Mucosa of stomach (tissue), 1 donor: ENCODE results near the gene SLFN11.
"Not testable (repeated sequence)": the region's sequence is repeated elsewhere in the genome, so short reads cannot be mapped to it uniquely, and the experiment has no call there.

Experiments used
- H3K27me3 ChIP-seq: one replicate; pipeline ENCODE4 v1.7.0; 2013; ENCODE audit warnings: mild to moderate bottlenecking, low read length; ENCODE audit not compliant: control insufficient read depth, insufficient read depth
- H3K36me3 ChIP-seq: one replicate; pipeline ENCODE4 v1.7.0; 2013; ENCODE audit warnings: low read length; ENCODE audit not compliant: control insufficient read depth, insufficient read depth
- H3K4me1 ChIP-seq: one replicate; pipeline ENCODE4 v1.7.0; 2013; ENCODE audit warnings: mild to moderate bottlenecking, low read length; ENCODE audit not compliant: control insufficient read depth, insufficient read depth
- H3K4me3 ChIP-seq: one replicate; pipeline ENCODE4 v1.7.0; 2013; ENCODE audit warnings: low read length
- H3K9ac ChIP-seq: one replicate; pipeline ENCODE4 v1.7.0; 2013; ENCODE audit warnings: mild to moderate bottlenecking, low read length, moderate library complexity
- H3K9me3 ChIP-seq: one replicate; pipeline ENCODE4 v1.7.0; 2013; ENCODE audit warnings: mild to moderate bottlenecking, low read length, moderate library complexity; ENCODE audit not compliant: control insufficient read depth
- donor health status: Pancreatic carcinoma.

SLFN11 gene

DNA sequence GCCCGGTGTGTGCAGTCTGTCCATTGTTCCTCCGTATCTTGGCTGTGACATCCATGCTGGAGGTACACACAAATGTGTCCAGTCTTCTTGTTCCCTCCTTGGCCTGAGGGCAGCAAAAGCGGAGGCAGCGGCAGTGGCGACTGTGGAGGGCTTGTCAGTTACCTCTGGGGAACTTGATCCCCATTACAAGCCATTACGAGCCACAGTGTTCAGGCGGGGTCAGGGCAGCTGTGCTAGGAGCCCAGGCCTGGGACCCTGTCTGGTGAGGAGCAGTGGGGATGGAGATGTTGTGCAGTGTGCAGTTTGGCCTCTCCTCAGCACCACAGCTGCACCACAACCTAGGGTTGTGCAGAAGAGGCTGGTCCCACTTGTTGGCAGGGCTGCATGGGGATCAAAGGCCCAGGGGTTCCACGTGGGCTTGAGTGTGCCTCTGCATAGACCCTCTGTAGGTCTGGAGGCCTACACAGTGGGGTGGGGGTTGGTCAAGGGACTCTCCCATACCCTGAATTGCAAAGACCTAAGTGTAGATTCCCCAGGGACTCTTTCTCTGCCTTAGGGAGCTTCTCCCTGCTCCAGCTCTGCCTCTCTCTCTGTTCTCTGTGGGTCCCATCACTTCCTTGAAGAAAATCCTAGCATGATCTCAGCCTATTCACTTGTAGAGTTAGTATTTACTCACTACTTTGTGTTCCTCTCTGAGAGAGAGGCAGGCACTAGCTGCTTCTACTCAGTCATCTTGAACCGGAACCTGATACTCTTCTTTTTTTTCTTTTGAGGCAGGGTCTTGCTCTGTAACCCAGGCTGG is 58.8 kb downstream of the SLFN11 start:
- Histone ChIP-seq H3K27me3 (peaks cover 12% of the 10 kb centered on the region), H3K4me3 (no peak overlapping the region), H3K4me1 (peaks cover 20% of the 10 kb centered on the region), H3K9ac (no peak overlapping the region), H3K36me3 (no peaks in the 10 kb centered on the region), H3K9me3 (no peaks in the 10 kb centered on the region)

DNA sequence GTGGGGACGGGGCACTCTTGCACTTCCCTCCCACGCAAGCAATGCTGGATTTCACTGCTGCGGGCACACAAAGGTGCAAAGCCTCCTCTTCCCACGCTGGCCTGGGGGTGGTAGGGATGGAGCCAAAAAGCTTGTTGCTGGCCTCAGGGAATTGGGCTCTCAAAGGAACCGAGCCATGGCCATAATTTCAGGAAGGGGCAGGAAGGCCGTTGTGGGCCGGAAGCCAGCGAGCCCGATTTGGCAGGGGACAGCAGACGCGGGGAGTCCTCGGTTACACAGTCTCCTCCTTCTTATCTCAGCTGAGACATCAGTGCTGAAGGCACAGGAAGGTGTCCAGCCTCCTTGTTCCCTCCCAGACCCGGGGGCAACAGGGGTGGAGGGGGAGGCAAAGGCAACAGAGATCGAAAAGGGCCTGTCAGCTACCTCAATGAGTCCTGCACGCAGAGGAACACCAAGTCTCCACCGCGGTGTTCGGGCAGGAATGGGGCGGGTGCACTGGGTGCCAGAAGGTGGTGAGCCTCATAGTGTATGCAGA is 59.5 kb downstream of the SLFN11 start:
- no peaks in the 10 kb centered on the region for H3K36me3 ChIP-seq
- peaks cover 20% of the 10 kb centered on the region for H3K4me1 ChIP-seq
- H3K4me3 ChIP-seq: no peak overlapping the region
- H3K9ac ChIP-seq: peak overlapping the region; percentile 54
- H3K9me3 ChIP-seq: no peaks in the 10 kb centered on the region
- H3K27me3 ChIP-seq: peaks cover 12% of the 10 kb centered on the region

DNA sequence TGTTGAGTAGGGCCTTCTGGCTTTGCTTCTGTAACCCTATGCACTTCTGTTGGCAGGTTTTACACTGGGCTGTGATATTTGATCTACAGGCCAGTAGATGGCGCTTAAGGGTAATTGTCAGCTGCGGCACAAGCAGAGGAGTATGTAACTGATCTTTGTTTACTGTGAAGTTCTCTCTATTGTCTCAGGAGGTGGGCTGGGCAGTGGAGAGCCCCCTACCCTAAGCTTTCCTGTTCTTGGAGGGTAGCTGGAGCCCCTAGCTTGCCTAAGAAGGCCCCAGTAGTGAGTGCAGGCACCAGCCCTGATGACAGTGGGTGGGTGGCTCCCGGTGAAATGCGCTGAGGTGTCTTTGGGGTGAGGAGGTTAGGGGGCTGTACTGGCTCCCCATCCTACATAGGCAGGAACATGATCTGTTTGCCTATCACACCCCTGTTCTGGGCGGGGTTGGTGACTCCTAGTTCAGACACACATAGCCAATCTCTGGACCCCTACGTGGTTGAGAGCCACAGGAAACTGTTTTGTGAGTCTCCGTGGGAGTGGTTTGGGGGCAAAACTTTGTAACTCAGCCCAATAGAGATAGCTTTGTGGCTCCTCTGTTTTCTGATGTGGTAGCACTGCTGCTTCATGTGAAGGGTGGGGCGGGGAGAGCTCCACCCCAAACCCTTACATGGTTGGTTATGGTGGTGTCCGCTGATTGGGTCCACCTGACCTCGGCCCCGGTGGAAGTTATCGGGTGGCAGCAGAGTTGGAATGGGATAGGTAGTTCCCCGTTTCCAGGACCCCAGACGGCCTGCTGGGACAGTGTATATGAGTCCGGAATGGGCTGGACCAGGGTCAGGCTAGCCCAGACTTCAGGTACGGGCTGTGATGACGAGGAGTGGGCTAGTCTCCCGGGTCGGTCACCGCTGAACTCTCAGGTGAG is 60.4 kb downstream of the SLFN11 start:
- Histone ChIP-seq H3K9ac (peak overlapping the region; percentile 54), H3K4me3 (peak overlapping the region; percentile 9)

DNA sequence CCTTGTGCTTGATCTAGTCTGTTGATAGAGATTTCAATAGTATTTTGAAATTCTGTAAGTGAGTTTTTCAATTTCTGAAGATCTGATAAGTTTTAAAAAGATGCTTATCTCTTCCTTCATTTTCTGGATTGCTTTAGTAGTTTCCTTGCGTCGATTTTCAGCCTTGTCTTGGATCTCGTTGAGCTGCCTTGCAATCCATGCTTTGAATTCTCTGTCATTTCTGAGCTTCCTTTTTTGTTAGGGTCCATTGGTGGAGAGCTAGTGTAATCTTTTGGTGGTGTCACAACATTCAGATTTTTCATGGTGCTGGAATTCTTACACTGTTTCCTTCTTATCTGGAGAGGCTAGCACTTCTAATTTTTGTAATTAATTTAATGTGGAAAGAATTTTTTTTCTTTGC is 61.1 kb downstream of the SLFN11 start:
- peaks cover 20% of the 10 kb centered on the region for H3K4me1 ChIP-seq
- H3K4me3 ChIP-seq: no peak overlapping the region
- H3K27me3 ChIP-seq: peaks cover 12% of the 10 kb centered on the region
- H3K36me3 ChIP-seq: no peaks in the 10 kb centered on the region
- H3K9me3 ChIP-seq: no peaks in the 10 kb centered on the region
- no peak overlapping the region for H3K9ac ChIP-seq

More for the DNA sequence above, 60.4 kb downstream of the SLFN11 start:
- Histone ChIP-seq H3K9me3 (no peaks in the 10 kb centered on the region), H3K27me3 (peaks cover 12% of the 10 kb centered on the region), H3K36me3 (no peaks in the 10 kb centered on the region), H3K4me1 (peaks cover 20% of the 10 kb centered on the region)

DNA sequence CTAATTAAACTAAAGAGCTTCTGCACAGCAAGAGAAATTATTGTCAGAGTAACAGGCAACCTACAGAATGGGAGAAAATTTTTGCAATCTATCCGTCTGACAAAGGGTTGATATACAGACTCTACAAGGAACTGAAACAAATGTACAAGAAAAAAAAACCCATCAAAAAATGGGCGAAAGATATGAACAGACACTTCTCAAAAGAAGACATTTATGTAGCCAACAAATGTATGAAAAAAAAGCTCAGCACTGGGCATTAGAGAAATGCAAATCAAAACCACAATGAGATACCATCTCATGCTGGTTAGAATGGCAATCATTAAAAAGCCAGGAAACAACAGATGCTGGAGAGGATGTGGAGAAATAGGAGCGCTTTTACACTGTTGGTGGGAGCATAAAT is 64.1 kb downstream of the SLFN11 start:
- not testable (repeated sequence) for H3K4me3 ChIP-seq, H3K9me3 ChIP-seq, H3K9ac ChIP-seq, H3K36me3 ChIP-seq
- Histone ChIP-seq H3K4me1 (peaks cover 15% of the 10 kb centered on the region), H3K27me3 (peaks cover 12% of the 10 kb centered on the region)
